ENCODE results near the gene SCN11A. TPM values are rescaled to one million over a fixed set of nuclear protein-coding genes. Genes with fewer than 3 reads are reported as not detected.

Gene SCN11A
- under 0.01 TPM in 2 replicates for total RNA-seq

GRCh38 chr3:39051649-39052561 is at the start of gene SCN11A, which contains the start of gene WDR48:
SCN11A (minus strand) TSS chr3:39051944; CDS start chr3:38950362, 101,582 bp downstream.
WDR48 (plus strand) TSS chr3:39052016; CDS start chr3:39052026, 10 bp downstream.
- peak within 1 kb of the TSS; percentile 83 for H3K4me3 ChIP-seq (ENCODE audit: low read depth, low read length)
- no peak for TF ChIP-seq CTCF (IDR thresholded peaks at IDR 0.05; ENCODE audit: insufficient read depth, low read depth, low read length)
- DNase-seq (ENCODE audit: low read depth) = peak; percentile 92

GRCh38 chr3:39101022-39101689 is 49.4 kb upstream of the SCN11A start:
- DNase-seq (ENCODE audit: low read depth) = peak; percentile 24
- TF ChIP-seq CTCF (IDR thresholded peaks at IDR 0.05; ENCODE audit: insufficient read depth, low read depth, low read length) = peak; percentile 65

GRCh38 chr3:39100500-39100886 is 48.7 kb upstream of the SCN11A start:
- no peak overlapping the region for H3K4me3 ChIP-seq (ENCODE audit: low read depth, low read length)
- TF ChIP-seq CTCF (IDR thresholded peaks at IDR 0.05; ENCODE audit: insufficient read depth, low read depth, low read length) = no peak
- DNase-seq (ENCODE audit: low read depth) = no peak

More at GRCh38 chr3:39101022-39101689, 49.4 kb upstream of the SCN11A start:
- no peak overlapping the region for H3K4me3 ChIP-seq (ENCODE audit: low read depth, low read length)

- no peak overlapping the region for H3K4me3 ChIP-seq (ENCODE audit: low read depth, low read length)
- TF ChIP-seq CTCF (IDR thresholded peaks at IDR 0.05; ENCODE audit: insufficient read depth, low read depth, low read length) = no peak
- no peak for DNase-seq (ENCODE audit: low read depth)
Measured at GRCh38 chr3:39099738-39100499, 48.2 kb upstream of the SCN11A start.

GRCh38 chr3:39099242-39099641 is 47.5 kb upstream of the SCN11A start:
- TF ChIP-seq CTCF (IDR thresholded peaks at IDR 0.05; ENCODE audit: insufficient read depth, low read depth, low read length) = no peak
- no peak for DNase-seq (ENCODE audit: low read depth)
- no peak overlapping the region for H3K4me3 ChIP-seq (ENCODE audit: low read depth, low read length)

GRCh38 chr3:39098473-39099000 is 46.8 kb upstream of the SCN11A start:
- TF ChIP-seq CTCF (IDR thresholded peaks at IDR 0.05; ENCODE audit: insufficient read depth, low read depth, low read length) = no peak
- no peak for DNase-seq (ENCODE audit: low read depth)
- no peak overlapping the region for H3K4me3 ChIP-seq (ENCODE audit: low read depth, low read length)
